HG03442 (cell line): Measurements from ENCODE around the gene RNF135.
"Not testable (repeated sequence)": the region's sequence is repeated elsewhere in the genome, so short reads cannot be mapped to it uniquely, and the experiment has no call there.

Experiments used
- ATAC-seq: cut with Tn5 transposase; IDR thresholded peaks from one replicate; pipeline ENCODE4 v1.9.1; 2021; ENCODE audit warnings: mild to moderate bottlenecking, moderate library complexity; ENCODE audit not compliant: unreplicated experiment

Gene RNF135

DNA sequence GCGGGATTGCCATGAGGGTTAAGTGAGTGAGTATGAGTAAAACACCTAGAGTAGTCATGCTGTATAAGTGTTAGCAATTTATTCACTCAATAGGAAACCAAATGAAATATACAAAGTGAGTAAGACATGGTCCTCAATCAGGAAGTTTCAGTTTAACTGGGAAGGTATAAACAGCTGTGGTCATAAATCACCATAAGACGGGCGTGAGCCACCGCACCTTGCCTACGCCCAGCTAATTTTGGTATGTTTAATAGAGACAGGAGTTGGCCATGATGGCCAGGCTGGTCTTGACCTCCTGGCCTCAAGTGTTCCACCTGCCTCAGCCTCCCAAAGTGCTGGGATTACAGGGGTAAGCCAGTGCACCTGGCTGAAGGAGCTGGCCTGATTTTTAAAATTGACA is 27.0 kb downstream of the RNF135 start:
- no peak for ATAC-seq

DNA sequence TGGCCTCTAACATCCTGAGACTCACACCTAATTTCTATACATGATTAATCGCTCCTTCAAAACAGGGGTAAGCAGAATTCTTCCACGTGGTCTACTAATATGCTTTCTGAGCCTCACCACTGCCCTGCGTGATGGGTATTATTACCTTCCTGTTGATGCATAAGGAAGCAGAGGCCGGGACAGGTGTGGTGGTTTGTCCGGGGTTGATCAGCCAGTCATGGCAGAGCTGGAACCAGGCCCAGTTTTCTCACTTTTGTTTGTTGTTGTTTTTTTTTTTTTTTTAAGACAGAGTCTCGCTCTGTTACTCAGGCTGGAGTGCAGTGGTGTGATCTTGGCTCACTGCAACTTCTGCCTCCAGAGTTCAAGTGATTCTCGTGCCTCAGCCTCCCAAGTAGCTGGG is 31.2 kb downstream of the RNF135 start:
- no peak for ATAC-seq

DNA sequence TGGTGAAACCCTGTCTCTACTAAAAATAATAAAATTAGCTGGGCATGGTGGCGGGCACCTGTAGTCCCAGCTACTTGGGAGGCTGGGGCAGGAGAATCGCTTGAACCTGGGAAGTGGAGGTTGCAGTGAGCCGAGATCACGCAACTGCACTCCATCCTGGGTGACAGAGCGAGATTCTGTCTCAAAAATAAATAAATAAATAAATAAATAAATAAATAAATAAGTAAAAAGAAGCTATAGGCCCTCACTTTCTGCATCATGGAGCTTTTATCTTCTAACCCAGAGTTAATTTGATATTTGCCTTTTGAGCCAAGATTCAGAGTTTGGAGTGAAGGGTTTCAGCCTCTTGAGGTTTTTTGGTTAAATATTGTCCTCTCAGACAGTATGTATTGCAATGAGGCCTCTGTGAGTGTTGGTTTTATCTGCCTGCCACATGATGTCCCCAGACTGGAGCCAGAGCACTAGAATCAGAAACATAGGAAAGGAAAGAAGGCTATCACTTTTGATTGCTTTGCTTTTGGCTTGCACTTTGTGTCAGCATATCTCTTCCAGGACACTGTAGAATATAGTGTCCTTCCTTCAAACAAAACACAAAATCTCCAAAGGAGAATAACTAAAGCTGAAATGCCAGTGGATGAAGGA is 32.5 kb downstream of the RNF135 start:
- ATAC-seq = no peak

DNA sequence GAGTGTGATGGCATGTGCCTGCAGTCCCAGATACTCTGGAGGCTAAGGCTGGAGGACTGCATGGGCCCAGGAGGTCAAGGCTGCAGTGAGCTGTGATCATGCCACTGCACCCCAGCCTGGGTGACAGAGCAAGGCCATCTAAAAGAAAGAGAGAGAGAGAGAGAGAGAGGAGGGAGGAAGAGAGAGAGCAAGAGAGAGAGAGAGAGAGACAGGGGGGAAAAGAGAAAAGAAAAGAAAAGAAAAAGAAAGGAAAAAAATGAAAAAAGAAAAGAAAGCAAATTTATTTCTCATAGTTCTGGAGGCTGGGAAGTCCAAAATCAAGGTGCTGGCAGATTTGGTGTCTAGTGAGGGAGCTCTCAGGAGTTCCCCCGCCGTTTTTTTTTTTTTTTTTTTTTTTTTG is 33.3 kb downstream of the RNF135 start:
- no peak for ATAC-seq

DNA sequence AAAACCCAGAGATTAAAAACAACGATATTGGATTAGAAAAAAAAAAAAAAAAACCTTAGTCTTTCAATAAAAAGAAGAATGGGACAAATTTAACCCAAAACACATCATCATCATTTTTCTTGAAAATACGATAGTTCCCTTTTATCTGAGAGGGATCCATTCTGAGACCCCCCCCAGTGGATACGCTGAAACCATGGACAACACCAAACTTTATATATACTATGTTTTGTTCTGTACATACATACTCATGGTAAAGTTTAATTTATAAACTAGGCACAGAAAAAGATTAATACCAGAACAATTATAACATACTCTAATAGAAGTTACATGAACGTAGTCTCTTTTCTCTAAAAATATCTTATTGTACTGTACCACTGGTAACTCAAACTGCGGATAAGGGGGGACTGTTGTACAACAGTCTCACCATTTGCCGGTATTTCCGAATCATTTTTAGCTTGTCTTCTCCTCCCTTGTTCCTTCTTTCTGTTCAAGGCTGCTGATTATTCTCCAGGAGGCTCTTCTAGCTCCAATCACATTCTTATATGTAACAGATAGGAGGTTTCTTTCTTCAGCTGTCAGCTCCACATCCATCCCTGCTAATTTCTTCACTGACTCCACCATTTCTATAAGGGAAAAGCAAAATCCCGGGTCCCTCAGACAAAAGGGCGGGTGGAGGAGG is 37.0 kb downstream of the RNF135 start:
- ATAC-seq = no peak

DNA sequence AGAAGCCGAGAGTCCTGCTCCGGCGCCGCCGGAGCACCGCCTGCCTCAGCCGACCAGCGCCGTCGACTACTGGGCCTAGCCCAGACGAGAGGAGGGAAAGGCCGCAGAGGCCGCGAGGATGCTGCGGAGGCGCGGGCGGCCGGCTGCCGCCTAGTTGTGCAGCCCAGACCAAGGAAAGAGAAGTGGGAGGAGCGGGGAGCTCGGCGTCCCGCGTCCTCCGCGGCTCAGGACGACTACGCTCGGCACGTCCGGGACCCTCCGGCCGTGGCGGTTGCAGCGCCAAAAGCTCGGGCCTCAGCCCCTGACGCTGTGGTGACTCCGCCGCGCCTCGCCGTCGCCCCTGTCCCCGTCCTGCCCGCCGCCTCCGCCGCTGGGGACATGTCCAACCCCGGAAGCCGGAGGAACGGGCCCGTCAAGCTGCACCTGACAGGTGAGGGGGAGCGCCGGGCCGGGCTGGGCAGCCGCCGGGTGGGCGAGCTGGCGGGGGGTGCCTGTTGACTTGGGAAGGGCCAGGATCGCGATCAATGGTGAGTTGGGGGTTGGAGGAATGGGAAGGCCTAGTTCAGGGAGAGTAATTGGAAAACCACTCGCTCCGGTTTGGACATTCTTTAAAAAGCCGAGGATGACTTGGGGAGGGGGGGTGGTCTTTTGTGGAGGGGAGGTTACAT is 37.7 kb downstream of the RNF135 start:
- no peak for ATAC-seq

DNA sequence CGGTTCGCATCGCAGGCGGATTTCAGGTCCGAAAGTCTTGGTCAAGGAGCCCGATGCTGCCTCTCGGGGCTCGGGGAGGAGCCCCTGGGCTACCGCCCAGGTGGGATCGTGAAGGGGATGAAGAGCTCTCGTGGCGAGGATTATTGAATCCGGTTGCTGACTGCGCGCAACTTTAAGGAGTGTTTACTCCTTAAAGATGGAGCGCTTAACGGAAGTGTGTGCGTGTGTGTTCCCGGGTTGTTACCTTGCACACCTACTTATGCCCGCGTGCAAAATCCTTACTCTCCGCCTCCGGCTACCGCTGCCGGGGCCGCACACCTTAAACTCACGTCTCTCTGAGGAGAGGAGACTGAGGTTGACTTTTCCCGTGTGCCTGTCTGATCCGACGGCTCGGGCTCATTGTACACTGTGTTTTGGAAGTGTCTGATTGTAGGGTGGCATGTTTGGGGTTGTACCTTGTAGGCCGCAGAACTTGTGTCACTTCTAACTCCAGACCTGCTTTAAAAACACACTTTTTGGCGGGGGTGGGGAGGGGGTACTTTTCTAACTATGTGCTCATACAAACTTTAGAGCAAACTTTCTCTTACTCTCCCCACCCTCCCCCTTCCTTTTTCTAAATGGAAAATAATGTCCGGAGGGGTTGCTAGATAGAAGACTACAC is 38.3 kb downstream of the RNF135 start:
- ATAC-seq = not testable (repeated sequence)

DNA sequence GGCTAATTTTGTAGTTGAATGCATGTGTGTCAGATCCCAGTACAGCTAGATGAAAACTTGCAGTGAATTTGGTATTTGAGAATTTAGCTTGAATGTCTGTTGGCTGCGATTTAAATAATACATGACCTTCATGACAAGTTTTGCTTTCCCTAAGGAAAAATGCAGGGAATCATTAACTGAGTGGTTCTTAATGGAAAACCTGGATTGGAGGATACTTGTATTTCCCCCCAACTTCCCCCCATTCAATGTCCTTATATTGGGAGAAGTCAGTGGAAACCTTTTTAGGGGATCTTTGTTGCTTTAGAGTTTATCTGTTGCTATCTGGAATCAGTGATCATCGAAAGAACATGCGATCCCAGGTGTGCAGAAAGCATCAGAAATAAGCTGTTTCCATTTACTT is 39.2 kb downstream of the RNF135 start:
- not testable (repeated sequence) for ATAC-seq

DNA sequence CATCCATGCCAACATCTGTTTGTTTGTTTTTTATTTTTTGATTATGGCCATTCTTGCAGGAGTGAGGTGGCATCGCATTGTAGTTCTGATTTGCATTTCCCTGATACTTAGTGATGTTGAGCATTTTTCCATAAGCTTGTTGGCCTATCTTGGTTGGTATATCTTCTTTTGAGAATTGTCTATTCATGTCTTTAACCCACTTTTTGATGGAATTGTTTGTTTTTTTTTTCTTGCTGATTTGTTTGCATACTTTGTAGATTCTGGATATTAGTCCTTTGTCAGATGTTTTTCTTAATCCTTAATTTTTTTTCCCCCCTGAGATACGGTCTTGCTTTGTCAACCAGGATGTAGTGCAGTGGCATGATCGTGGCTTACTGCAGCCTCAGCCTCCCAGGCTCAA is 43.0 kb downstream of the RNF135 start:
- no peak for ATAC-seq

DNA sequence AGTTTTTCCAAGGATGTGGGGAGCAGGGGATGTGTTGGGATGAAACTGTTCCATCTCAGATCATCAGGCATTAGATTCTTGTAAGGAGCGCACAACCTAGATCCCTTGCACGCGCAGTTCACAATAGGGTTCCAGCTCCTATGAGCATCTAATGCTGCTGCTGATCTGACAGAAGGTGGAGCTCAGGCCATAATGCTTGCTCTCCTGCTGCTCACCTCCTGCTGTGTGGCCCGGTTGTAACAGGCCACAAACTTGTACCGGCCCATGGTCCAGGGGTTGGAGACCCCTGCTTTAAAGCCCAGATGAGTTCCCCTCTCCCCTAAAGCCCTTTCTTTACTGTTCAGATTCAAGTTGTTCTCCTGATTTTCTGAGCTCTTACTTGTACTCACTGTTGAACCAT is 44.8 kb downstream of the RNF135 start:
- ATAC-seq = no peak

DNA sequence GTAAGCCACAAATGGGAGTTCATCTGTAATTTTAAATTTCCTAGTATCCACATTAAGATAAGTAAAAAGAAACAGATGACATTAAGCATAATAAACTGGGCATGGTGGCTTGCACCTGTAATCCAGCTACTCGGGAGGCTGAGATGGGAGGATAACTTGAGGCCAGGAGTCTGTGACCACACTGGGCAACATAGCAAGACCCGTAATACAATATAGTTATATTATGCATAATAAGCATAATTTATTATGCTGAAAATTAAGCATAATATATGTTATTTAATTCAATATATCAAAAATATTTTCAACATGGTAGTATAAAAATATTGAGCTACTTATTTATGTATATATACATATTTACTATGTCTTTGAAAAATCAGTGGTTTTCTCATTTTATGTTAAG is 48.2 kb downstream of the RNF135 start:
- ATAC-seq = no peak

DNA sequence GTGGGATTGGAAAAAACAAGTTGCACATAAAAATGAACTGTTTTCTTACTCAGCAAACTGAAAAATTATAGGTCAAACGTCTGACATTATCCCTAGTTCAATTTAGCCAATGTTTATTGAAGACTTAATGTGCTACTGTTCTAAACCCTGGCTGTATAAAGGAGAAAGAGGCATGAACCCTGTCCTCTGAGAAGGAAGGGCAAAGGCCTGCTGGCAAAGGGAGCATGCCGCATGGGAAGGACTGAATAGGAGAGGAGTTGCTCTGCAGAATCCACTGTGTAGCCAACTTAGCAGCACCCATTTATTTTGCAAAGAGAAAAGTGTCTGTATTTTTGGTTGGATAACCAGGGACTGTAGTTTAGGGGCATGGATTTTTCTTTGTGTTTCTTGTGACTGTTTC is 52.3 kb downstream of the RNF135 start:
- ATAC-seq = not testable (repeated sequence)

DNA sequence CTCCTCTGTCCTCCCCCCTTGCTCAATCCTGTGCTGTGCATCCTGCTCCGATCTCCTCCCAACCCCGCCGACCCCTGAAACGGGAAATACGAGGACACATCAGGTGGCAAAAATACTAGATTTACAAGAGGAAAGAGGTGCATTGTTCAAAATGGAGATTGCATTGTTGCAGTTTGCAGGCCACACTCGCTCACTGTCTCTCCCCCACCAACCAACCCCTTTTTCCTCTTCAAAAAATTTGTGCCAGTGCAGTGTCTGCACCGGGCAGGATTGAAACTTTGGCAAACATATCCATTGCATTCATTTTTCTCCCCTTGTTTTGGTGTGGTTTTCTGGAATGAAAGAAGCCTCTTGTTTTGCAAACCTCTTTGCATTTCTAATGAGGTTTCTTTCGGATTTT is 61.0 kb downstream of the RNF135 start:
- no peak for ATAC-seq

DNA sequence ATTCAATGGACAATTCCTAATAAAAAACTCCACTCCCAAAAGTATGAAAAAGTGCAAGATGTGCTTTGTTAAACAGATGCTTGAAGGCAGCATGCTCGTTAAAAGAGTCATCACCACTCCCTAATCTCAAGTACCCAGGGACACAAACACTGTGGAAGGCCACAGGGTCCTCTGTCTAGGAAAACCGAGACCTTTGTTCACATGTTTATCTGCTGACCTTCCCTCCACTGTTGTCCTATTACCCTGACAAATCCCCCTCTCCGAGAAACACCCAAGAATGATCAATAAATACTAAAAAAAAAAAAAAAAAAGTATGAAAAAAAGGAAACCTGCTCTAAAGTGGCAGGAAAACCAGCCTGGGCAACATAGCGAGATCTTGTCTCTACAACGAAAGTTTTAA is 64.8 kb downstream of the RNF135 start:
- ATAC-seq = not testable (repeated sequence)

DNA sequence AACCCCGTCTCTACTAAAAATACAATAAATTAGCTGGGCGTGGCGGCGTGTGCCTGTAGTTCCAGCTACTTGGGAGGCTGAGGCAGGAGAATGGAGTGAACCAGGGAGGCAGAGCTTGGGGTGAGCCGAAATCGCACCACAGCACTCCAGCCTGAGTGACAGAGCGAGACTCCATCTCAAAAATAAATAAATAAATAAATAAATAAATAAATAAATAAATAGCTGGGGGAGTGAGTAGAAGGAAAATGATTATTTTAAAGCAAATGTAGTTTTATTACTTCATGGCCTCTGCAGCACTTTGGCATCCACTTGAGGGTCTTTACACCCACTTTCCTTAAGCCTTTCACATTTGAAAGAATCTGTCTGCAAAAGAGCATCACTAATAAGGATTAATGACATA is 70.0 kb downstream of the RNF135 start:
- ATAC-seq = not testable (repeated sequence)

DNA sequence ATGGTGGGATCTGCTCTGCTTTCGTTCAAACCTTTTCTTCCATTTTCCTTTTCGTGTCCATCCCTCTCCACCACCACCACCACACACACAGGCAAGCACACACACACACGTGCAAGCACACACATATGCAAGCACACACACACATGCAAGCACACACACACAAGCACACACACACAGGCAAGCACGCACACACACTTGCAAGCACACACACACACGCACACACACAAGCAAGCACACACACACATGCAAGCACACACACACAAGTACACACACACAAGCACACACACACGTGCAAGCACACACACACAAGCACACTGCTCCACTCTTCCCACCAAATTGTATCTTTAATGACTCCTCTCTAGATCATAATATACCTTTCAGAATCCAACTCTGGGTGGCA is 71.5 kb downstream of the RNF135 start:
- ATAC-seq = not testable (repeated sequence)

DNA sequence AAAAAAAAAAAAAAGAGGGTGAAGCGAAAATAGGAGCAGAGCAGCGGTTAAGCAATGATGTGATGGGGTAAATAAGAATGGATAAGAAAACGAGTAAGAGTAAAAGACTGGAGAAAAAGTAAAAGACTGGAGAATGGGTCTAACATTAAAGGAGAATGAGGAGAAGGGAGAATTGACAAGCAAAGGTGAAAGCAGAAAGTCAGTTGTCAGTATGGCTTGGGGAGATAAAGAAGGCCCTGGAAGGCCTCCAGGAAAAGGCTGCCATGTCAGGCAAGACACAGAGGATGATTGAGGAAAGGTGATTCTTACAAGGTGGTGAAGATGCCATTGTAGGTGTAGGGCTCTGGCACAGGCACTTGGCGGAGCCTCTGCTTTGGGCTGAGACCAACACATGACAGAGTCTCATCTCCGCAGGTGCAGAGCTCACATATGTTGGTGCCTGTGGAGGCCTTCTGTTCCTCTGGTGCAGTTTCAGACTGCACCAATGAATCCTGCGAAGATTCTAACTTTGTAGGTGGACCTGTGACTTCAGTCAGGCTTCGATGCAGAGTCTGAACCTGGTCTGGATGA is 76.1 kb downstream of the RNF135 start:
- not testable (repeated sequence) for ATAC-seq

DNA sequence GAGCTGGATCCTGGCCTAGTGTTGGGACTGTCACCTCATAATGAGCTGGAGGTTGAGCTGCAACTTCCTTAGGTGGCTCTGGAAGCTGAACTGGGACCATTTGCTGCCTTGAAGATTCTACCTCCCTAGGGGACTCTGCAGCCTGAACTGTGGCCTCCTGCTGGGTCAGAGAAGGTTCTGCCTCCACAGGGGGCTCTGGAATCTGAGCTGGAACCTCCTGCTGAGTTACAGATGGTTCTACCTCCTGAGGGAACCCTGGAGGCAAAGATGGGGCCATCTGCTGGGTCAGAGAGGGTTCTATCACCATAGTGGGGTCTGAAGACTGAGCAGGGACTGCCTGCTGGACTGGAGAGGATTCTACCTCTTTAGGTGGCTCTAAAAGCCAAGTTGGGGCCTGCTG is 77.3 kb downstream of the RNF135 start:
- no peak for ATAC-seq

DNA sequence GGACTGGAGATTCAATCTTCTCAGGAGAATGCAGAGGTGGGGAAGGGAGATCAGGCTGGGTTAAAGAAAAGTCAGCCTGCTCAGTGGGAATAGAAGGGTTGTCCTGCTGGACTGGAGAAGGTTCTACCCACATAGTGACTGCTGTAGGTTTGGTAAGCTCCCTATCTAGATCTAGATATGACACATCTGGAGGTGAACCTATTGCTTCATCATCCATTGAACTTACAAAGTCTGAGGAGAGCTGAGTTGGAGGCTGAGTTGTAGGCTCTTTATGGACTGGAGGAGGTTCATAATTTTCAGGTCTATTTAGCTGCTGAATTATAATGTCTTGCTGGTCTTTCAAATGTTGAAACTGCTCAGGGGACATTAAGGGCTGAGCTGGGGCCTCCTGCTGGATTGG is 77.9 kb downstream of the RNF135 start:
- no peak for ATAC-seq
